H1 (cell line): ENCODE results near the gene MTMR2.

Source experiments
- ATF3 ChIP-seq: IDR thresholded peaks from 2 replicates; pipeline ENCODE4 v1.6.1; 2011; ENCODE audit warnings: low read depth, mild to moderate bottlenecking, low read length; ENCODE audit not compliant: insufficient read depth
- HDAC6 ChIP-seq: IDR thresholded peaks from one replicate; pipeline ENCODE4 v1.7.1; 2012; ENCODE audit warnings: low read depth, mild to moderate bottlenecking, inconsistent platforms, low read length, moderate library complexity
- POLR2A ChIP-seq, 2 experiments: IDR thresholded peaks; 1 replicate in 1 of 2; 2 replicates in 1 of 2; pipeline ENCODE4 v1.6.1; 2011; ENCODE audit warnings: low read depth in 2 of 2, low read length in 2 of 2, mild to moderate bottlenecking in 2 of 2; ENCODE audit errors: control extremely low read depth in 1 of 2
- TBP ChIP-seq: IDR thresholded peaks from 2 replicates; pipeline ENCODE4 v1.6.1; 2011; ENCODE audit warnings: low read depth, low read length, improper control_type of control experiment
- USF2 ChIP-seq: IDR thresholded peaks from 2 replicates; pipeline ENCODE4 v1.6.1; 2011; ENCODE audit warnings: low read length, improper control_type of control experiment
- TF ChIP-seq, protein P1 (sequence below), 3 experiments: IDR thresholded peaks; 1 replicate in 2 of 3; 2 replicates in 1 of 3; pipeline versions ENCODE4 v1.5.1 to v1.6.1; 2011; ENCODE audit warnings: low read length in 3 of 3, mild to moderate bottlenecking in 3 of 3, inconsistent platforms in 2 of 3, low read depth in 1 of 3, moderate library complexity in 1 of 3; ENCODE audit not compliant: insufficient read depth in 1 of 3; ENCODE audit errors: control extremely low read depth in 1 of 3

DNA sequence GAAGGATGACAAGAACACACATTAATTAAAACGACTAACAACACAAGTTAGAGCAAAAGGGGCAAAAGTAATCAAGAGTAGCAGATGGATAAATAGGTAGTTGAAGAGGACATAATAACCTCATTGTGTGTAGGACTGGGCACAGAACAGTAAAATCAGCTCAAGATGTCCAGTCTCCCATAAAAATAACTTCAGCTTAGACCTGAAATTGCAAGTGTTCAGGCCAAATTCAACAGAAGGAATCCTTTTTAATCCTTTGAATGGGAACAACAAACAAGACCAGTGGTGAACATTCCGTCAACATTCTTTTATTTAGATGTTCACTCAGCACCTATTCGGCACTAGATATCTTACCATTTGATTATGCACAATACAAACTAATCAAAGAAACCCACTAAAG lies 4.4 kb downstream of the MTMR2 start:
- TF ChIP-seq HDAC6 (no peak), TBP (no peak), POLR2A (IDR thresholded peaks at IDR 0.05; ENCODE audit: control extremely low read depth in 1 of 2, low read depth in 2 of 2, low read length in 2 of 2) (no peak), USF2 (no peak), ATF3 (no peak)
- TF ChIP-seq, protein P1, sequence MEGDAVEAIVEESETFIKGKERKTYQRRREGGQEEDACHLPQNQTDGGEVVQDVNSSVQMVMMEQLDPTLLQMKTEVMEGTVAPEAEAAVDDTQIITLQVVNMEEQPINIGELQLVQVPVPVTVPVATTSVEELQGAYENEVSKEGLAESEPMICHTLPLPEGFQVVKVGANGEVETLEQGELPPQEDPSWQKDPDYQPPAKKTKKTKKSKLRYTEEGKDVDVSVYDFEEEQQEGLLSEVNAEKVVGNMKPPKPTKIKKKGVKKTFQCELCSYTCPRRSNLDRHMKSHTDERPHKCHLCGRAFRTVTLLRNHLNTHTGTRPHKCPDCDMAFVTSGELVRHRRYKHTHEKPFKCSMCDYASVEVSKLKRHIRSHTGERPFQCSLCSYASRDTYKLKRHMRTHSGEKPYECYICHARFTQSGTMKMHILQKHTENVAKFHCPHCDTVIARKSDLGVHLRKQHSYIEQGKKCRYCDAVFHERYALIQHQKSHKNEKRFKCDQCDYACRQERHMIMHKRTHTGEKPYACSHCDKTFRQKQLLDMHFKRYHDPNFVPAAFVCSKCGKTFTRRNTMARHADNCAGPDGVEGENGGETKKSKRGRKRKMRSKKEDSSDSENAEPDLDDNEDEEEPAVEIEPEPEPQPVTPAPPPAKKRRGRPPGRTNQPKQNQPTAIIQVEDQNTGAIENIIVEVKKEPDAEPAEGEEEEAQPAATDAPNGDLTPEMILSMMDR (IDR thresholded peaks at IDR 0.05; ENCODE audit: control extremely low read depth in 1 of 3, insufficient read depth in 1 of 3, low read depth in 1 of 3, low read length in 3 of 3) = no peak
